GM20431 (cell line): Measurements from ENCODE around the gene GMPR.

Source experiments
- in situ Hi-C: fragments of 300-500 bp; cut with MseI, MboI; formaldehyde crosslinking; loops from one replicate; pipeline ENCODE4 v1.15.0; 2020; ENCODE audit warnings: low sequenced_read_pairs; ENCODE audit not compliant: unreplicated experiment

Gene GMPR

DNA sequence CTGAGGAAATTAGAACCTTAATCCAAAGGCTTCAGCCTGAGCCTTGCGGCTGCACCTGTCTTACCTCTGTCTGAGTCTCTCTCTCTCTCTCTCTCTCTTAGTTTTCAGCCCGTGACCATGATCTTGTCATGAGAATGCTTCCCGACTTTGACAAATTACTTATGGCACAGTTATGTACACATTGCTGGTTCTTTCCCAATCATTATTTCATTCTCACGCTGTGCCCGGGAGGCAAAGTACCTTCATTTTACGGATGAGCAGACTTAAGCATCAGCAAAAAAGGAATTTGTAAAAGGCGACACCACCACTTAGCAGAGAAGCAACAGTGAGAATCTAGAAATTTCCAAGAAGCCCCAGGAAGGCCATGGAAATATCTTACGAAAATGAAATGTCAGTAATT, 54.6 kb downstream of the GMPR start:
- in situ Hi-C loops = no loop called here

DNA sequence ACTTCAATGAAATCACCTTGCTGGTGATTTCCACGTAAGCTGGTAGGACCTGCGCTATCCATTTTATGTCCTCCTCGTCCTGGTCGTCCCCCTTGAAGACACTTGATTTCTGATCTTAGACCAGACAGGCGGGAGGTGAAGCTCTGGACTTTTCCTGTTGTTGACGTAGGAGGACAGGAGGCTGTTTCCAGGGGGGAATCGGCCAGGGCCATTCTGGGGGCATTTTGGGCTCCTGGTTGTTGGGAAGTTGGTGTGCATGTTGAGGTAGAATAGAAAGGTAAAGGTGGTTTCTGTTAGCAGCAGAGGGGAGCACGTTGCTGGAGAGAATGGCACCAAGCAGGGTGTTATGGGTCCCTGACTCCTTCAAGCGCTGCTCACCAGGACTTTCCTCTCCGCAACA, 56.0 kb downstream of the GMPR start:
- in situ Hi-C loops = no loop called here

DNA sequence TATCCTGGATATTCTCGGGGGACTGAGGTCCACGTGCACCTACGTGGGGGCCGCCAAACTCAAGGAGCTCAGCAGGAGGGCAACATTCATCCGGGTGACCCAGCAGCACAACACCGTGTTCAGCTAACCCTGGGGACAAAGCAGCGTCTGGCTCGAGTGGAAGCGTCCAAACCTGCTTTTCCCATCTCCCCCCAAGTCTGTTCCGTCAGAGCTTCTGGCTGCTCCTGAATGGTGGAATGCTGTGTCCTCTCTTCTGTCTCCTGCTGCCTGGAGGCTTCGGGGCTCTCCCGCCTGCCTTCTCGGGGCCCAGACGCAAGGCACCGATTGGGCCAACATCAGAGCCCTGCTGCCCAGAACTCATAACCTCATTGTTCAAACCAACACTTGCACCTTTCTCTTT, 56.7 kb downstream of the GMPR start:
- in situ Hi-C loops = no loop called here

DNA sequence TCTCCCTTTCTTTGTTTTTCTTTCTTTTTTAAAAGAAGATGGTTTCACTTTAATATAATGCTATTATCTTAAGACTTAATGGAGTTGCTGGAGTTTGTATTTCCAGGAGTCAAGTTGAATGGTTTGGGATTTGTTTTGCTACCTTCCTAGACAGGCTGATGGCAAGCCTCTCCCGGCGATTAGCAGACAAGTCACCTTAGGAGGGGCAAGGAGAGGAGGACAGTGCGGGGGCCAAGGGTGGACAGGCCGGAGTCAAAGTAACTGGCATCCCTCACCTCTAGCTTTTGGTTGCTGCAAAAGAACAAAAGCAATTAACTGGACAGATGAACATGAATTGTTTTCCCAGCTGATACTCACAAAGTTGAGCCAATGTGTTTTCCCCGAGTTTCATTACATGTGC, 57.1 kb downstream of the GMPR start:
- in situ Hi-C loops = no loop called here

DNA sequence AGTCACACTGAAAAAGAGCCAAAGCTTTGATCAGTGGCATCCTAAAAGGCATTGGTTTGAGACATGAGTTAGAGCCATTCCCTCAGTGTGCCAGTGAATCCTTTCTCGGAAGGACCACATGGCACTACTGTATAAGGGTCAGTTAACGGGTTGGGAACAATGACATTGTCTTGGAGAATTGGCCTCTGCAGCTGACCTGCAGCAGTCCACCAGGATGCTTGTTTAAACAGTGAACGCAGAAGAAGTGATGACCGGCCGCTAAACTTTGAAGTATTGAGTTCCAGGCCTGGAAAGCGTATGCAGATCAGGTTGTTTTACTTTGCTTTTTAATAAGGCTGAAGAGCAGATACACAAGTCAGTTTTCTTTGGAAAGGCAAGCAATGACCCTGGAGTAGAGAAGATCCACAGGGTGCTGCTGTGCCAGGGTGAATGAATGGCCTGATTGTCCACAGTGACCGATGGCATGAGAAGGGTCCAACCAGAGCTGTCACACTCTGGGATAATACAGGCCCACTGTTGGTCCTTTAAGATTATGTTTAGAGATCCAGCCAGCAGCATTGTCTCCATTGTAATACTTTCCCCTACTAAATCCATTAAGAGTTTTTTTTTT, 57.8 kb downstream of the GMPR start:
- in situ Hi-C loops = no loop called here

DNA sequence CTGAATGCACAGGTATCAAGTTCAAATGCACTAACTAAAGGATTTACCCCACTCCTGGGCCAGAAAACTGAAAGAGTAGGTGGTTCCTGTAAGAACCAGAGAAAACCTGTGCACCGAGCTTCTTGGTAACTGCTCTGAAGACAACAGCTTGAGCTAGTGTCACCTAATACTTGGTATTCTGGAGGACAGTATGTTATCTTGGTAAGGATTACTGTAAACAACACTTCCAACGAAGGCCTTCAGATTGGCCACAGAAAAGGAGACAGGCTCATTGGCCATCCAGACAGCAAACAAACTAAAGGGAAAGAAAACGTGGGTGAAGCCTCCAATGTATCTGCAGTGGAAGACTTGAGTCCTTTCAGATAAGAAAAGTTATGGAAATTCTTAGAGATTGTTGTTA, 61.5 kb downstream of the GMPR start:
- in situ Hi-C loops = no loop called here

DNA sequence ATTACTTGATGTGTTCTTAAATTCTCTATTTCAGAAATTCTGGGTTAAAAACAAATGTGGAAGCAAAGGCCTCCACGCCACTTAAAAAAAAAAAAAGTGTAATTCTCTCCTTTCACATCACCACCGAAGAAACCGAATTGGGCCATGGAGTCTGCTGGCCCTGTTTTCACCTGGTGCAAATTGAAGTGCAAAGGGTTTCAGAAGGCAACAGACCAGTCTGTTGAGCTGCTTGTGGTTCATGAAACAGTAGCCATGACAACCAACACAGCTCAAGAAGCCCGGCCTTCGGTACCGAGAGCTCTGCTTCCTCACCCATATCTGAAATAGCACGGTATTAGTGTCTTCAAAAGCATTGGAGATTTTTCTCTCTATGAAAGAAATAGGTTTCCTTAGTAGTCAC, 63.1 kb downstream of the GMPR start:
- in situ Hi-C loops = no loop called here

DNA sequence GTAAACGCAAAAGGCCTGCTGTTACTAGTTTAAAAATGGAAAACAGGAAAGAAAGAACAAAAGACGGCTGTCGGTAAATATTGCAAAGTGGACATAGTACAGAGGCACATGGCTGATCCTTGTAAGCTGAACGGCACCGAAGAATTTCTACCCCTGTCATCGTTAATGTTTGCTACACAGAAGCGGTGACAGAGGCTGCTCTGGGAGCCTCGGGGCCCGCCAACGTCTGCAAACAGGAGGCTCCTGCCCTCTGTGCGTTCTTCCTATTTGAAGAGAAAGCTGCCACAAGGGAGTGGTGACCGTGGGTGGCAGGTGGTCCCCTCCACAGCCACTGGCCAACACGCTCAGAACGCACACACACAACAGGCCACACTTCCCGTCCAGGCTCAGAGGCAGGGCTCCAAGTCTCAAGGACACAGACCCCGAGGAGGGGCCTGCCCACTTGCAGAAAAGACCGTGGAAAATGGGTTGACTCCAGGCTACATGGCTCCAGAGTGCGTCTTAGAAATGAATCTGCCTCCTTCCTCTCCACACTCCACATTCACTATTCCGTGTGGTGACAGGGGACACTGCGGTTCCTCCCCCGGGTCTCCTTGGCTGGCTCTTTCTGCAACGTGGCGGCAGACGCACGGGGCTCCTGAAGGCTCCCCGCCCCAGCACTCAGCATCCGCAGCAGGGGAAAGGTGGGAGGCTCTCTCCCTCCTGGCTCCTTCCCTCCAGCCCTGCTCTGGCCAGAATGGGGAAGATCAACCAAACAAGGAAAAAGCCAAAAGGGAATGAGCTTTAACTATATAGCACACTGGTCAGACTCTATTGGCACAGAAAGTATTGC, 64.5 kb downstream of the GMPR start:
- in situ Hi-C loops = no loop called here

DNA sequence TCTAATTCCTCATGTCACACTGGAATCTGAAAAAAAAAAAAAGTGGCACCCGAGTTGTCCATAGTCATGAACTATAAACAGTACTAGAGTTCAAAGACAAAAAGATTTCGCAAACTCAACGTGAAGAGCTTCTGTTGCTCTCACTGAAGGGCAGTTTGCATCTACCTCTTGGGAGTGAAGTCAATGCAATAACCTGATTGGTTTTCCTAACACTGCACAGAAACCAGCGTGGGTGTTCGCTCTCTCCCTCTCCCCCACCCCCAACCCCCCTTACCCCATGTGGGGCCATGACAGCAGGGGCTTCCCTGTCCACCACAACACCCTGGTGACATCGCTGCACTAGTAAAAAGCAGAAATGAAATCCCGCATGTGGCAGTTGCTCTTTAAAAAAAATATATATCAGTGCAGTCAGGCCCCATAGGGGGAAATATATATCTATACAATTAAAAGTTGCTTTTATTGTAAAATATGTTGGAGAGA, 66.9 kb downstream of the GMPR start:
- in situ Hi-C loops = no loop called here

DNA sequence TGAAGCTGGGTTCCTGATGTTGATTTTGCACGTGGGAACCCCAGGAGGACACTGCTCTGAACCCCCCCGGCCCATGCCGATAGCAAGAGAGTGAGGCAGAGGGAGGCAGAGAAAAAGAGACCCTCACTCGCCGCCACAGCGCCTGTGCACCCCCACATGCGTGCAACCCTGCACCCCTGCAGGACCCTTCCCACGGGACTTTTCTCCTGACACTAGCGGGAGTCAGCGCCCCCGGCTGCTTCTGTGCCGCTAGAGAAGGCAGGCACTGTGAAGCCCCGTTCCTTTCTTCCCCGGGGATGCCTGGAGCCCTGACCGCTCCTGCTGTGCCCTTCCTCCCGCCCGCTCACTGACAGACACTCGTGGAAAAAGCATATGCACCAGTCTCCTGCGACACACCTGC, 67.4 kb downstream of the GMPR start:
- in situ Hi-C loops = no loop called here

DNA sequence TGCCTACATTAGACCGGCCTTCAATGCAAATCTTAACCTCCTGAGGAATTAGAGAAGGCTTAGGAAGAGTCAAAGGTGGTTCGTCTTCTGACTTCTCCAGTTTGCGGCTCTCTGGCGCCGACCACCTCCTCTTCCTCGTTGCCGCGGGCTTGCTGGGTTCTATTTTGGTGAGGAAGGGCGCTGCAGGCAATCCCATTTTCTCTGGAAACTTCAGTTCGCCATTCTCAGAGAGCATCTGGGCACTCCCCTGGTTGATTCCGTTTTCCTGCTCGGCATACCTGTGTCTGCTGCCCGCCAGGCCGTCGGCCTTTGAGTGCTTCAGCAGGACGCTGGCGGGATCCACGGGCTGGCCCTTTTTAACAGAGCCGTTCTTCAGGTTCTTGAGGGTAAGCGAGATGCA, 67.9 kb downstream of the GMPR start:
- in situ Hi-C loops = no loop called here

DNA sequence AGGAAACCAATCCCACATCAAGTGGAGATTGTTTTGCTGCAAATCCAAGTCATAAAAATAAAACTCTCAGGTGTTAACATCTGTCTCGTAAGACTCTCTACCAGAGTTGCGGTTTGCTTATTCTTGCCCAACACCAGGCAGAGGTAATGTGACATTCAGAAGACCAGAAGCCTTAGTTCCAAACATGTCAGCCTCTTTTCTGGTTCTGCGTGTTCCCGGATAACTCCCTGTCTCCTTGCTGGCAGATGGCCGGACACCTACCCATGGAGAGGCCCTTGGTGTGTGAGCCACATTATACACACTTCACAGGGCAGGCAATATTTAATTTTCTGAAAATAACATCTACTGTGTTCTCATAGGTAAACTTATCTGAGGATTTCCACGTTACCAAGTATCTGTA, 73.4 kb downstream of the GMPR start:
- in situ Hi-C loops = no loop called here

DNA sequence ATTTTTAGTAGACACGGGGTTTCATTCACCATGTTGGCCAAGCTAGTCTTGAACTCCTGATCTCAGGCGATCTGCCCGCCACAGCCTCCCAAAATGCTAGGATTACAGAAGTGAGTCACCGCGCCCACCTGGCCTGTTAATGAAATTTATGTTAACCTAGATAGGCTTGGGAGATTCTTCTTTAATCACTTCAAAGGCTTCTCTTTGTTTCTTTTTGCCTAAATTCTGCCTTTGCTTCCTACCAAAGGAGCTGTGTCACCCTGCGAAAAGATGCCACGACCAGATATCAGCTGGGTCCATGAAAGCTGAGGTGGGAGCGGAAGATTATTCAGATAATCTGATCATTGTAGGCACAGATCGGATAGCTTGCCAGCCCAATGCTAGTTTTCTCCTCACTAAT, 75.3 kb downstream of the GMPR start:
- in situ Hi-C loops = no loop called here

DNA sequence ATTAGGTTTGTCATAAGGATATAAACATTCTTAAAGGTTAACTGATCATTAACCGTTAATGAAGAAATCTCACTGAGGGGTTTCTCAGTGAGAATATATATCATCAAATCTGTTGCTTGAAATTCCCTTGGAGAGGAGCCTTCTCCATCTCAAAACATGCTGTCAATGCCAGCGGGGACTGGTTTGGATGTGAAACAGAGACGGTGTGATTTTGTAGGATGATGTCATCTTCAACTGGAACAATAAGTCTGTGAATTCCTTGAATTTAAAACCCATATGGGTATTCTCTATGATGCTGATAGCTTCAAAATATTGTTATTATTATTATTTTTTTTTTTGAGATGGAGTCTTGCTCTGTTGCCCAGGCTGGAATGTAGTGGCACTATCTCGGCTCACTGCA, 75.9 kb downstream of the GMPR start:
- in situ Hi-C loops = no loop called here

DNA sequence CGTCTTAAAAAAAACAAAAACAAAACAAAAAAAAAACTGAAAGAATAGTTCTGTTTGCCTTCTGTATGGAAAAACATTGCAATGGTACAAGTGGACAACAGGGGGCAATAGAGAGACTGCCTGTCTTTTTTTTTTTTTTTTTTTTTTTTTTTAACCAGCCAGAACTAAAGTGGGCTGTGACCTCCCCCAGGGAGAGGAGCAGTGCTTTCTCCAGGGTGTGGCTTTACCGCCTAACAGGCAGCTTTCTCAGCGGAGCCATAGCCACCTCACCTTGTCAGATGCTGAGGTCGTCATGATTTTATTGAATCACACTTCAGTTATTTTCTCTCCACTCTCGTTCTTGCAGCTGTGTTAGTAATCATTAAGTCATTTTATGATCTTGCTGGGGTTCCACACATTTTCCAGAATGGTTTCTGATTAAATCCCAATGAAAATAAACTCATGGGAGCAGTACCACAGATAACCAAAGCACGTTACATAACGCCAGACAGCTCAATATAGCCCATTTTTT, 78.4 kb downstream of the GMPR start:
- in situ Hi-C loops = no loop called here

DNA sequence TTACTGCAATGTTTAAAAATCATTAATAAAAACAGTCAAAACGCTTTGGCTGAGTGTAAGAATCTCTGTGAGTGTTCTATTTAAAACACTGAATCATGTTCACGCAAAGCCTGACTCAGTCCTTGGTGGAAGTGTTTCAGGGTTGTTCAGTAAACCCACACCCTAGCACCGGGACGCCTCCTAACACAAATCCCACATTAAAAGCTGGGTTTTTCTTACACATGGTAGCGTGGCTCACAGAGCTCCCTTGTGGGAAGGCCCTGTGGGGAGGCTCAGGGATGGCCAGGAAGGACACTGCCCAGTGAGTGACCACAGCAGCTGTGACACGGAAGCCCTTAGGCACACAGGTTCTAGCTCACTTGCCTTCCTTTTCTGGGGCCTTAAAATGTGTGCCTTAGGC, 80.2 kb downstream of the GMPR start:
- in situ Hi-C loops = no loop called here

DNA sequence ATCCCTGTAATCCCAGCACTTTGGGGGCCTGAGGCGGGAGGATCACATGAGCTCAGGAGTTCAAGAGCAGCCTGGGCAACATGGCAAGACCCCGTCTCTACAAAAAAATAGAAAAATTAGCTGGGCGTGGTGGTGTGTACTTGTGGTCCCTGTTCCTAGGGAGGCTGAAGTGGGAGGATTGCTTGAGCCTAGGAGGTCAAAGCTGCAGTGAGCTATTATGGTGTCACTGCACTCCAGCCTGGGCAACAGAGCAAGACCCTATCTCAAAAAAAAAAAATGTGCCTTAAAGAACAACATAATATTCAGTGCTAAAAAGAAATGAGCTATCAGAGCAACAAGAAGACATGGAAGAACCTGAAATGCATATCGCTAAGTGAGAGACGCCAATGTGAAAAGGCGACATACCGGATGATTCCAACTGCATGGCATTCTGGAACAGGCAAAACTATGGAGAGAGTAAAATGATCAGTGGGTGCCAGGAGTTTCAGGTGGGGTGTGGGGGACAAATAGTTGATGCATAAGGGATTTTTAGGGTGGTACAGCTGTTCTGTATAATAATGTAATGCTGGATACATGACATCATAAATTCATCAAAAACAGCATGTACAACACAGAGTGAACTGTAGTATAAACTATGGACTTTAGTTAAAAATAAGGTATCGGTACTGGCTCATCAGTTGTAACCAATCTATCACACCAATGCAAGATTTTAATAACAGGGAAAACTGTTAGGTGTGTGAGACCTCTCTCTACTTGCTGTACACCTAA, 80.8 kb downstream of the GMPR start:
- in situ Hi-C loops = no loop called here

DNA sequence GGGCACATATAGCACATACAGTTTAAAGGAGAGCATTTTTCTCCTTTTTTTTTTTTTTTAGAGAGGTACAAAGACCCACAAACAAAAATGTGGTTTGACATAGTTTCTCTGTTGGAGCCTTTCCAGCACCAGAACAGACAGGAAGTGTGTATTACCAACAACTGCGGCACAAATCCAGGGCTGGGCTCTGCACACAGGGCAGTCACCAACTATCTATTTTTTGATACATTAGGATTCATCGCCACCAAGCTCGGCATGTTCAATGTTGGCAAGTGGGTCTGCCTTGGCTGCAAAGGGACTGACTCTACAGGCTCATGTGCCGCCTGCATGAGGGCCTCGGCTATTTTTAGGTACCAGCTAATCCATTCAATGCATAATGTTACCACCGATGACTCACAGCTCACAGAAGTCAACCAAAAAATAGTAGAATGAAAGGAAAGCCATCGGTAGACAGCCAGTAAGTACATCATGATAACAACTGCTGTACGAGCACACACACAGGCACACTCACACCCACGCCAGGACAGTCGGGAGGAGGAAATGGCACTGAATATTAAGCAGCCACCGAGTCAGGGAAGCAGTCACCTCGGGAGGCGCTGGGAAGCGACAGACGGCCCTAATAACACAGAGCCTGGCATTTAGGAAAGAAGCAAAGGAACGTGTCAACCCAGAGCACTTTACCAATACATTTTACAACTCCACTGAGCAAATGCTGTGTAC, 81.6 kb downstream of the GMPR start:
- in situ Hi-C loops = no loop called here

DNA sequence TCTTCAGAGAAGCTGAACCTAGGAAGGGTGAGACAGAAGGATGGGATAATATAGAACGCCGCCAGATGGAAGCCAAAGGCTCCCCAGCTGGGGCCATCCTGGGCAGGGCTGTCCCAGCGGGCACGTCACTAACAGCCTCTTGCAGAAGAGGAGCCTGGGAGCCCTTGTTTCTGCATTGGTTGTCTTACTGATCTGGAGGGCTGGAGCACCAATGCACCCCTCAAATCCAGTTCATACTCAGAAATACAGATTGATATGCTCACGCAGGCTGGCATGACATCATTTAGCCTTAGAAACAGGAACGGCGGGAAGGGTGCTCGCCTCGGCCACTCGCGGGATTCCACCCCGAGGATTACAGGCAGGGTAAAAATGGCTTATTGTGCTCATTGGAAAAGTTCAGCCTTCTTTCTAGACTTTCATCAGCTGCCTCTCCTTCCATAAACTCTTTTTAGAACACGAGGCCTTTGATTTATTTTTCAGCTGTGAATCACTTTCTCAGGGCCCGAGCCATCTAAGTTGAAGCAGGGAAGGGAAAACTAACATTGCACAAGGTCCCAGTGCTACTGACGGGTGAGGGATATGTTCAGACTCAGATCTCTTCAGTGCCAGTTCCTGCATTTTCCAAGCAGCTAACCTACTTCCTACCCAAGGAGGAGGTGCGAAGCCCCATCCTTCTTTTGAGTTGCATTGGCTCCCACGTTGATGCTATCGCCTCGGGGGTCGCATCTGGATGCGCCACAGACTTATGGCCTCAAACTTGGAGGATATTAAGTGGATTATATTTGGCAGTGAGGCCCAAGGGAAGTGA, 82.3 kb downstream of the GMPR start:
- in situ Hi-C loops = no loop called here

DNA sequence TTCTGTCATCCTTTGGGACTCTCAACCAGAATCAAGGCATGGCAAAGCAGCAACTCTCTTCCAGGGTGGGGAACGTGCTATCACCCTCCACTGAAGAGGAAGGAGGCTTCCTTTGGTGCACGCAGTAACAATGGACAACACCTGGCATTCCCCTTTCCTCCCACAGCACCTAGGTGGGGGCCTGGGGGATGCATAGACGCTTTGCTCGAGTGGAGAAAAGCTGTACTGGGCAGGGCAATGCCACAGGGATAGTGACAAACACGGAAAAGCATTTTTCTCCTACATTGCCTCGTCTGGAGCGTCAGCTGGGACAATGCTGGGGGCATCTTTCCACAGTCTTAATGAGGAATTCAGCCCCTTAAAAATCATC, 82.9 kb downstream of the GMPR start:
- in situ Hi-C loops = no loop called here
